Kidney epithelial cell (primary cell): ENCODE data around the gene RSAD1. TPM values are rescaled to one million over a fixed set of nuclear protein-coding genes. Genes with fewer than 3 reads are reported as not detected.

Source experiments
- DNase-seq: peaks from one replicate; pipeline ENCODE4 v3.0.0-alpha.2; 2010; ENCODE audit warnings: low read depth
- H3K27me3 ChIP-seq: 2 replicates; pipeline ENCODE4 v1.6.0; 2011; ENCODE audit warnings: low read length; ENCODE audit not compliant: control insufficient read depth, insufficient read depth
- H3K36me3 ChIP-seq: 2 replicates; pipeline ENCODE4 v1.5.1; 2011; ENCODE audit warnings: low read length; ENCODE audit not compliant: control insufficient read depth, insufficient read depth
- H3K4me3 ChIP-seq: 2 replicates; pipeline ENCODE4 v1.5.1; 2011; ENCODE audit warnings: low read depth, mild to moderate bottlenecking, control low read depth, low read length
- CTCF ChIP-seq: IDR thresholded peaks from 2 replicates; pipeline ENCODE4 v1.5.1; 2011; ENCODE audit warnings: mild to moderate bottlenecking, moderate library complexity, low read length, control low read depth, inconsistent platforms; ENCODE audit not compliant: insufficient read depth, poor library complexity, severe bottlenecking
- total RNA-seq: library from RNA; depleted of rRNA; stranded (reverse); fragments of >200 nt; gene quantifications from 2 replicates; pipeline ENCODE4 v1.2.3, GENCODE V29; 2015

The RSAD1 gene
- total RNA-seq, 1 donor from 2014 or later, result 28.4 TPM

GRCh38 chr17:50523208-50523607, 44.5 kb downstream of the RSAD1 start:
- TF ChIP-seq CTCF, result no peak
- DNase-seq, result no peak
- H3K36me3 ChIP-seq, result no peaks in the 10 kb centered on the region
- no peak overlapping the region for H3K4me3 ChIP-seq
- H3K27me3 ChIP-seq, result peaks cover 5% of the 10 kb centered on the region

- no peaks in the 10 kb centered on the region for H3K36me3 ChIP-seq
- H3K27me3 ChIP-seq, result peaks cover 7% of the 10 kb centered on the region
- no peak overlapping the region for H3K4me3 ChIP-seq
- TF ChIP-seq CTCF, result no peak
- DNase-seq, result no peak
These were observed 46.2 kb downstream of the RSAD1 start for GRCh38 chr17:50524838-50525237.

- H3K36me3 ChIP-seq, result no peaks in the 10 kb centered on the region
- no peak for TF ChIP-seq CTCF
- H3K4me3 ChIP-seq, result no peak overlapping the region
- H3K27me3 ChIP-seq, result peaks cover 10% of the 10 kb centered on the region
- DNase-seq, result no peak
These were observed 48.6 kb downstream of the RSAD1 start for GRCh38 chr17:50527155-50527762.

GRCh38 chr17:50527949-50528474, 49.4 kb downstream of the RSAD1 start:
- H3K4me3 ChIP-seq, result no peak overlapping the region
- TF ChIP-seq CTCF, result no peak
- DNase-seq, result no peak
- H3K36me3 ChIP-seq, result no peaks in the 10 kb centered on the region
- peaks cover 17% of the 10 kb centered on the region for H3K27me3 ChIP-seq

GRCh38 chr17:50529849-50530248, 51.2 kb downstream of the RSAD1 start:
- Histone ChIP-seq H3K4me3 (no peak overlapping the region), H3K27me3 (peaks cover 21% of the 10 kb centered on the region), H3K36me3 (no peaks in the 10 kb centered on the region)
- no peak for TF ChIP-seq CTCF
- DNase-seq, result no peak
